NCI-H1105 treated with DMSO at 0.1 percent for 48 hours (cell line): ENCODE measurements around the gene HCK.
A peak's percentile ranks its signal among the peaks of the same experiment; 100 is the strongest.

ENCODE experiments used
- DNase-seq: peaks from one replicate; lab custom pipeline; 2025; lab: John Stamatoyannopoulos, UW

HCK gene

DNA sequence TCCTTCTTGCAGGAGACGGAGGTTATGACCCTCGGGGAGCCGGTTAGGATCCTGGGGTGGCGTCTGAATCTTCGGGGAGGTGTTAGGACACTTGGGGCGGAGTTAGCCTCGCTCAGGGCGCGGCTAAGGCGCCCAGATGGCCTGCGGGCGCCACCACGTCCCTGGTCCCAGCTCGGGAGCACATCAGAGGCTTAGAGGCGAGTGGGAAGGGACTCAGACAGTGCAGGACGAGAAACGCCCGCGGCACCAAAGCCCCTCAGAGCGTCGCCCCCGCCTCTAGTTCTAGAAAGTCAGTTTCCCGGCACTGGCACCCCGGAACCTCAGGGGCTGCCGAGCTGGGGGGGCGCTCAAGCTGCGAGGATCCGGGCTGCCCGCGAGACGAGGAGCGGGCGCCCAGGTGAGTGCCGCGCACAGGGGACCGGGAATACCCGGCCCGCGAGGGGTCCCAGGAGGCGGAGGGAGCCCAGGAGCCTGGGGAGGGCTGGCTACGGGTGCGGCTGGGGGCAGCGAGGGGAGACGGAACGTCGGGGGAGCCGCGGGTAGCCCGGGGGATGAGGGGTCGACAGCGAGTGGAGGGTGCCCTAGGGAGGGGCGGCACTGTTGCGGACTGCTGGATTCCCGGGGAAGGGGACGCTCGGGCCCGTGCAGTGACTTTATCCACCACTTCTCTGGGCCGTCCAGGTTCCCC, at the start of gene HCK:
HCK (plus strand) TSS at position 153 of the 688 bp plus-strand sequence.
- DNase-seq, result no peak

DNA sequence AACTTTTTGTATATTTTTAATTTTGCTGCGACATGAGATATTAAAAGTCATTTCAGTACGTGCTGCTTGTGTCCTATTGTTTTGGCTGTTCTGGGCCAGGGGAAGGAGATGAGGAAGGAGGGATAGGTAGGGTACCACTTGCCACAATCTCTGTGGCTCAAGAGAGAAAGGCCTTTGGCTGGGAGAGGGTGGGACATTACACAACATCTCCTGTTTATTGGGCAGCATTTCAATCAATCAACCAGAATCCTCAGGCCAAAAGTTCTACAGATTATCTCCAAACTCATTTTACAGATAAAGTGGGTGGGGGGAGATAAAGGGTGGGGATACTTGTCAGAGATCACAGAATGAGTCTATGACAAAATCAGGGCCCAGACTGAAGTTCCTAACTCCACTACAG, 48.7 kb upstream of the HCK start:
- no peak for DNase-seq

DNA sequence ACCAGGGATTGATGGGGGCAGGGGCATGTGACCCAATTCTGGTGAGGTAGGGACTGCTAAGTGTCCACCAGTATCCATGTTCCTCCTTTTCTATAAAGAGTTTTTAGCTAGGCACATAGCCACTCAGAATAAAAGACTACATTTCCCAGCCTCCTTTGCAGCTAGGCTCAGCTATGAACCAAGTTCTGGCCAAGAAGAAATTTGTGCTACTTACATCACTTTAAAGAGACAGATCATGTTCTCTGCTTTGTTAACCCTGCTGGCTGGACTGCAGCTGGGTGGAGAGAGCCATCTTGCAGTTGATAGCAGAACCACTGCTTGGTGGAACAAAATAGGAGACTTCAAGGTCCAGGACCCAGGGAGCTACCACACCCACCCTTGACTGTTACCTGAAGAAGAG, 47.1 kb upstream of the HCK start:
- no peak for DNase-seq

DNA sequence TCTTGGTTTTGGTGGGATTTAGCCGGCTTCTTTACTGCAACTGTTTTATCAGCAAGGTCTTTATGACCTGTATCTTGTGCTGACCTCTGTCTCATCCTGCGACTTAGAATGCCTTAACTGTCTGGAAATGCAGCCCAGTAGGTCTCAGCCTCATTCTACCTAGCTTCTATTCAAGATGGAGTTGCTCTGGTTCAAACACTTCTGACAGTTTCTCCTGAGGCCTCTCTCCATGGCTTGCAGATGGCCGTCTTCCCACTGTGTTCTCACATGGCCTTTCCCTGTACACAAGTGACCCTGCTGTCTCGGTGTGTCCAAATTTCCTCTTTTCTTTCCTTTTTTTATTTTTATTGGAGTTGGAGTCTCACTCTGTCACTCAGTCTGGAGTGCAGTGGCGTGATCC, 46.0 kb upstream of the HCK start:
- DNase-seq, result no peak

DNA sequence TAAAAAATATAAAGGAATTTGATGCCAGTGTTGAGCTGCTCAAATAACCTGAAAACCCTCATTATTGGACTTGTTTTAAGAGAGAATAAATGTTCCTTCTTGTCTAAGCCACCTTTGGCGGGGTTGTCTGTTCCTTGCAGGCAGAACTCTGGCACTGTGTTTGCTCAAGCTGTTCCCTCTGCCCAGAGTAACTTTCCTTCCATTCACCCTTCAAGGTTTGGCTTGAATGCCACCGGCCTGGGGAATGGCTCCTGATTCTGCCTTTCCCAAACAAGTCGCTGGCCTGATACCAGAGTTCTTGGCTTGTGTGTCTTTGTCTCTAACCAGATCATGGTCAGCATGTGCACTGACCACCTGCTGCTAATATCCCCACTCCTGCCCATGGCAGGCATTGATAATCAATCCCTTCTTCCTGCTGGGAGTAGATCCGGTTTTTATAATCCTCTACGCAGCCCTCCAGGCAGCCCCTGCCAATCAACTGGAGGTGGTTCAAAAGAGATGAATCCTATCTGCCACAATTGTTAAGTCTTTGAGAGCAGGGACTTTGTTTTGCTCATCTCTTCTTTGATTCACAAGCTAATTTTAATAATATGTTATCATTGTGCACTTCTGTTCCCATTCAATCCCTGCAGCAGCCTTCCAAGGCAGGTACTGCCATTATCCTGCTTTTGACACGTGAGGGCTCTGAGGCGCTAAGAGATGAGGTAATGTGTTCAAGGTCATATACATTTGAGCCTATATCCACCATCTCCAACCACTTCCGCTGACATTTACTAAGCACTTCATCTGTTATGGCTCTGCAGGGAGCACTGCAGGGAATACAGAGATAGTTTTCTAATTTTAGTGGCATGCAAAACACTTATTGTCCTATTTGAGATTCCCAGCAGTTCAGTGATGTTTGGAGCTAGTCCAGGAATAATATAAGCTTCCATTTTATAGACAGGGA, 44.9 kb upstream of the HCK start:
- no peak for DNase-seq

DNA sequence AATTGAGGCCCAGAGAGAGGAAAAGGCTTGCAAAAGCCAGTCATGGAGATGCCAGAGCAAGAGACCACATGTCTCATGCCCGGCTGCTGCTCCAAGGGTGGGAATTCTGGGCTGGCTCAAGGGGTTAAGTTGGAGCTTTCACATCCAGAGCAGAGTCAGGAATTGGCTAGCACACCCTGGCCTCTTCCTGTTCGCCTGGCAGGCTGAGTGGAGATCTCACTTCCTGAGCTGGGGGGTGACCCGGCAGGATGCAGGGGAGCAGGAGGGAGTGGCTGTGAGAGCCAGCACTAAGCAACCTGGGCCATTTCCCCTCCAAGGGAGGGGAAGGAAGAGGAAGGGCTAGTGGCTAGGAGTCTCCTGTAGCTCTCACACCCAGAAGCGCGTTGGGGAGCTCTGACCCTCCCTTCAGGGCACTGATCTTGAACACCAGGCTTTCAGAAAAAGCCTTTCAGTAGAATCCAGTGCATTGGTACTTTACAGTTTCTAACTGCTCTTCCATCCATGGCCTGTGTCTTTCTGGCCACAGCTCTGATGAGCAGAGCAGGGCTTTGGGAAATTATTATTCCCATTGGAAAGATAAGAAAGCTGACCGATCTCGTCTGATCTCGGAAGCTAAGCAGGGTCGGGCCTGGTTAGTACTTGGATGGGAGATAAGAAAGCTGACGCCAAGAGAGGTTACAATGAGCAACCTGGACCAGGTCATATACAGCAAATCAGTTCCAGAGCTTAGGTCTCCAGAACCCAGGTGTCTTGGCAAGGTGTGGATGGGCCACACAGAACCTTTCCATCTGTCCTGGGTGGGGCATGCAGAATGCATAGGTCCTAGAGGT, 44.0 kb upstream of the HCK start:
- DNase-seq, result no peak

DNA sequence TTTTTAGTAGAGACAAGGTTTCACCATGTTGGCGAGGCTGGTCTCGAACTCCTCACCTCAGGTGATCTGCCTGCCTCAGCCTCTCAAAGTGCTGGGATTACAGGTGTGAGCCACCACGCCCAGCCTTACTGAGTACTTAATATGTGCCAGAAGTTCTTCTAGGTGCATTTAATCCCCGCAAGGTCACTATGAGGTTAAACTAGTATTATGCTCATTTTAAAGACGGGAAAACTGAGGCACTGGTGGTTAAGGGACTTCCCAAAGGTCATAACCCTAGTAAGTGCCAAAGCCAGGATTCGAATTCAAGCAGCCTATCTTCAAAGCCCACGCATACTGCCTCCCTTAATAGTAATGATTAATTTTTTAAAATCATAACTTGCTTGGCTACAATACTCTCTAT, 42.5 kb upstream of the HCK start:
- no peak for DNase-seq

DNA sequence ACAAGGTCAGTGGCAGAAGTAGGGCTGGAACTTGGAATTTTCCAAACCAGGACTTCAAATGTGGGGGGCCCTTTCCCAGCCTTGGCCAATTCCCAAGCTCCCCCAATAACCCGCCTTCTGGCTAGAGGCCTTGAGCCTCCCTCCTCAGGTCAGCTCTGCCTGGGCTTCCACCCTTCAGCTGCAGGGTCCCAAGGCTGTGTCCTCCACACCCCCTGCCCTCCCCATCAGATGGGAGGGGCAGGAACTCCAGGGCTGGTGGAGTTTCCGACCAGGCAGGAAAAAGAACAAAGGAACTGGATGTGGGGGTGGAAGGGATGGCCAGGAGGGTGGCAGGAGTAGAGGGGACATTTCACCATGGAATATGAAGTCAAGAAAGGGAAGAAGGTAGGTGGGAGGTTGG, 41.9 kb upstream of the HCK start, which contains the start of gene CCM2L:
CCM2L (plus strand) TSS at position 338 of the 400 bp plus-strand sequence; CDS start at position 355, 17 bp downstream.
- DNase-seq, result no peak

DNA sequence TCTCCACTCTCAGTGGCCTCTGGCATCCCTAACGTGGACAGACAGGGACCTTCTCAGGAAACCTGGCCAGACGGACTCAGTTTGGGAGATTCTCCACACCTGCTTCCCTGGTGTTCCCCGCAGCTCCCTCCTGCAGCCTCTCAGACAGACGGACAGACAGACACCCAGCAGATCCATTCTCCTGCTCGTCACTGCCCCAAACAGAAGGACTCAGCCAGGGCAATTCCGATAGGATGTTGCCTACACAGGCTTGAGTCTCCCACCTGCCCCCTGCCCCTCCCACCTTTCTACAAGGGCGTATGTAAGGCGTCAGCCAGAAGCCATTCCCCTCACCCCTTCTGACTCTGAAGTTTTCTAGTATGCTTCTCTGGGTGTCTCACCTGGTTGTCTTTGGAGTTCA, 41.4 kb upstream of the HCK start:
- no peak for DNase-seq

DNA sequence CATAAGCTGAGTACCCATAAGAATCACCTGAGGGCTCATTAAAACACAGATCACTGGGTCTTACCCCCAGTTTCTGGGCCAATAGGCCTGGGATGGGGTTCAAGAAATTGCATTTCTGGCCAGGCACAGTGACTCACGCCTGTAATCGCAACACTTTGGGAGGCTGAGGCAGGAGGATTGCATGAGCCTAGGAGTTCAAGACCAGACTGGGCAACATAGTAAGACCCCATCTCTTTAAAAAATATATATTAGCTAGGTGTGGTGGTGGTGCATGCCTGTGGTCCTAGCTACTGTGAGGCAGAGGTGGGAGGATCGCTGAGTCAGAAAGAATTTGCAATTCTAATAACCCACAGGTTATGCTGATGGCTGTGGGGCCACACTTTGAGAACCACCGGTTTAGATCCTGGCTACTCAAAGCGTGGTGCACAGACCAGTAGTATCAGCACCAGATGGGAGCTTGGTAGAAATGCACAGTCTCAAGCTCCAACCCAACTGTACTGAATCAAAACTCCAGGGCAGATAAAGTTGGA, 39.8 kb upstream of the HCK start:
- no peak for DNase-seq

DNA sequence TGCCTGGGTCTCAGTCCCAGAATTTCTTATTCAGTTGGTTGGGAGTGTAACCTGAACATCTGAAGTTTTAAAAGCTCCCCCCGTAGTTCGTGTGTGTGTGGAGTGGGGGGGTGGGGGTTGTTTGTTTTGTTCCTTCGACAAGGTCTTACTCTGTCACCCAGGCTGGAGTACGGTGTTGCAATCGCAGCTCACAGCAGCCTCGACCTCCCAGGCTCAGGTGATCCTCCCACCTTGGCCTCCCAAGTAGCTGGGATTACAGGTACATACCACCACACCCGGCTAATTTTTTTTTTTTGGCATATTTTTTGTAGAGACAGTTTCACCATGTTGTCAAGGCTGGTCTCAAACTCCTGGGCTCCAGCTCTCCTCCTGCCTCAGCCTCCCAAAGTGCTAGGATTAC, 38.7 kb upstream of the HCK start:
- DNase-seq, result no peak

DNA sequence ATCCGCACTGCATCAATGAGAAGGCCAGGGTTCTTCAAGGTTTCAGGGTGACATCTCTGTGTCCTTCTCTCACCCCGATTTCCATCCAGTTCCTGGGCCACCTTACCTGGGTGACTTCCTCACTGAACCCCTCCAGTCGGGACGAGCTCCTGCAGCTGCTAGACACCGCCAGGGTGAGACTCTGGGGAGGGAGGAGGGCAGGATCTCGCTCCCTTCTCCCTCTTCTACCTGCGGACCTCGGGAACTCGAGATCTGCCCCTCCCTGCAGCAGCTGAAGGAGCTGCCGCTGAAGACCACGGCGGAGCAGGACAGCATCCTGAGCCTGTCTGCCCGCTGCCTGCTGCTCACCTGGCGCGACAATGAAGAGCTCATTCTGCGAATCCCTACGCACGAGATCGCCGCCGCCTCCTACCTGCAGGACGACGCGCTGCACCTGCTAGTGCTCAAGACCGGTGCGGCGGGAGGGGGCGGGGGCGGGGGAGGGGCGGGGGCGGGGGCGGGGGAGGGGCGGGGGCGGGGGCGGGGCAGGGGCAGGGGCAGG, 34.3 kb upstream of the HCK start:
- DNase-seq, result peak; percentile 92

DNA sequence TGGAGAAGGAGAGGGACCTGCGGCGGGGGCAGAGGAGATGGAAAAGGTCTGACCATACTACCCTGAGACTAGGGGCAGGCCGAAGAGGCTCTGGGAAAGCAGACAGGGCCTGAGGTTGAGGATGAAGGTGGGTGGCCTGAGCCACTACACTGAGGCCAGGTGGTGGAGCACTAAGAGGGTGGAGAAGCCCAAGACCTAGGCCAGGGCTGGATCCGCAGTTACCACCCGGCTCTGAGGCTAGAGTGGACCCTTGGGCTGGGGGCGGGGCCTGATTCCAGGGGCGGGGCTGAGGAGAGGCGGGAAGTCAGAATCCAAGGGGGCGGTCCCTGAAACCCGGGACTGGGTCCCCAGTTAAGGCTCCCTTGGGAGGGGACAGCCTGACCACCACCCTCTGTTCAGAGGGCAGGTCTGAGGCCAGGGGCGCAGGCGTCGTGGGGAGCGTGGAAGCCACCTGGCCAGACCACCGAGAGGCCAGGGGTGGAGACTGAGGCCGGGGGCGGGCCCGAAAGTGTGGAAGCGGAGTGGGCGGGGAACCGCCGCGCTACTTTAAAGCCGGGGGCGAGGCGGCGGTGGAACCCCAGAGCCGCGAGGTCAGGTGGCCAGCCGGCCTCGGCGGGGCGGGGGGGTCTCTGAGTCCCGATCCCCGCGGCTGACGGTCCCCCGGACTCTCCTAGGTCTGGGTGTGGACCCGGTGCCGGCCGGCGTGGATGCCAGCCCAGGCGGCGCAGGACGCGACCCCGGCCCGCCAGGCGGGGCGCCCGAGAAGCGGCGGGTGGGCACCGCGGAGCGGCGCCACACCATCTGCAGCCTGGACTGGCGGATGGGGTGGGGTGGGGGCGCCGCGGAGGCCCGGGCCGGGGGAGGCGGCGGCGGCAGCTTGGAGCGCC, 33.5 kb upstream of the HCK start:
- peak; percentile 91 for DNase-seq

DNA sequence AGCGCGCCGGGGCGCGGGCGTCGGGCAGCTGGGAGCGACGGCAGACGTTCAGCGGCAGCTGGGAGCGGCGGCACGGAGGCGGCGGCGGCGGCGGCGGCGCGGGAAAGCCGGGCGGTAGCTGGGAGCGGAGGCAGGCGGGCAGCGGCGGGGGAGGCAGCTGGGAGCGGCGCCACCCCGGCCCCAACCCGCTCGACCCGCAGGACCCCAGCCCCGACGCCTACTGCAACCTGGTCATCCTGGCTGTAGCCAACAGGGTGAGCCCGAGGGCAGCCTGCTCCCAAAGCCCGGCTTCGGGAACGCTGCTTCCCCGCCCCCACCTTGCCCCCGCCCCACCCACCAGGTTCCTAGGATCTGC, 32.9 kb upstream of the HCK start:
- DNase-seq, result peak; percentile 62

DNA sequence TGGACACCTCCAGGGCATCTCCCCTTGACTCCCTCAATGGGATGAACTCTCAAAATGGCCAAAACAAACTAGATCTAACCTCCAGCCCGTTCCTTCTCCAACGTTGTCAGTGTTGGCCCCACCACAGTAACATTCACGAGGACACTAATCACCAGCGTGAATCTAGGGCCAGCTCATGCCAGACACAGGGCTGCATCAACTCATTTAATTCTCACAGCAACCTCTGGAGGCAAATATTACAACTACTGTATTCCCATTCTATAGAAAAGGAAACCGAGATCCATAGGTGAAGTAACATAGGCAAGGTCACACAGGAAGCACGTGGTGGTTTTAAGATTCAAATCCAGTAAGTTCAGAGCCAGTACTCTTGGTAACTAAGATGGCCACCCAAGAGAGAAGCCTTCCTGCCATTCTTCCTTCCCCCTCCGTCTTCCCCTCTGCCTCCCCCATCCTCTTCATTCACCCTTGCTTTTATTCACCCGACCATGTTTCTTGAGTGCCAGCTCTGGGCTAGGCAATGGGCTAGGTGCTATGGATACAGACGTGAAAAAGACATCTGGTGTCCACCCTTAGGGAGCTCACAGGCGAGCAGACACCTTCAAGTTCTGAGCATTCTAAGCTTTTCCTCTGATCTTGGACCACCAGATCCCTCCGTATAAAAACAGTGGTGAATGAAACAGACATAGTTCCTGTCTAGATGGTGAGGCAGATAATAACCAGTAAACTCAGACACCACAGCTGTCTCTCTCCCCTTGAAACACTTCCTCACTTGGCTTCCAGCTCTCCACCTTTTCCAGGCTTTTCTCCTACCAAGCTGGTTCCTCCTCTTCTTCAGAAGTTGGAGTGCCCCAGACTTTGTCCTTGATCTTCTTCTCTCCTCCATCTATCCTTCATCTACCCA, 32.2 kb upstream of the HCK start:
- no peak for DNase-seq

DNA sequence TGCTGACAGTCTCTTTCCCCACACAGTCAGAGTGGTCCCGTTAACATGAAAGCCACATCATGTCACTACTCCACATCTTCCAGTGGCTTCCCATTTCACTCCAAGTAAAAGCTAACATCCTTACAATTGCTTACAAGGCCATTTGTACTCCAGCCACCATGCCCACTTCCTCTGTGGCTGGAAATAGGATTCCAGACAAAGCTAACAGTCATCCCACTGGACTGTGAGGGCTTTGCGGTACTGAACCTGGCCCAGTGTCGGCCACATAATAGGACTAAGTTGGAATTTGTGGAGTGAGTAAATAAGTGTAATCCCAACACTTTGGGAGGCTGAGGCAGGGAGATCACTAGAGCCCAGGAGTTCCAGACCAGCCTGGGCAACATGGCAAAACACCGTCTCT, 31.0 kb upstream of the HCK start:
- no peak for DNase-seq

DNA sequence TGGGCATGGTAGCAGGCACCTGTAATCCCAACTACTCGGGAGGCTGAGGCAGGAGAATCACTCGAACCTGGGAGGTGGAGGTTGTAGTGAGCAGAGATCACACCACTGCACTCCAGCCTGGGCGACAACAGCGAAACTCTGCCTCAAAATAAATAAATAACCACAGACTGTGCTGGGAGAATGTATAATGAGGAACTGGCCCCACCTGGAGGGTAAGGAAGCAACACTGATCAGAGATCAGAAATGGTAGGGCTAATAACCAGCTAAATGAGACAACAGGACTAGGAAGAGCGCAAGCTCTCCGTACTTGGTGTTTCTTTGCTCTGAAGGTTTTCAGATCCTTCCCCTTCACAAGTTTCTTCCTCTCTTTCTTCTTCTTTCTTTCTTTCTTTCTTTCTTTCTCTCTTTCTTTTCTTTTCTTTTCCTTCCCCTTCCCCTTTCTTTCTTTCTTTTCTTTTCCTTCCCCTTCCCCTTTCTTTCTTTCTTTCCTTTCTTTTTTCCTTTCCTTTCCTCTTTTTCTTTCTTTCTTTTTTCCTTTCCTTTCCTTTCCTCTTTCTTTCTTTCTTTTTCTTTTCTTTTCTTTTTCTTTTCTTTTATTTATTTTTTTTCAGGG, 27.3 kb upstream of the HCK start:
- DNase-seq, result no peak

DNA sequence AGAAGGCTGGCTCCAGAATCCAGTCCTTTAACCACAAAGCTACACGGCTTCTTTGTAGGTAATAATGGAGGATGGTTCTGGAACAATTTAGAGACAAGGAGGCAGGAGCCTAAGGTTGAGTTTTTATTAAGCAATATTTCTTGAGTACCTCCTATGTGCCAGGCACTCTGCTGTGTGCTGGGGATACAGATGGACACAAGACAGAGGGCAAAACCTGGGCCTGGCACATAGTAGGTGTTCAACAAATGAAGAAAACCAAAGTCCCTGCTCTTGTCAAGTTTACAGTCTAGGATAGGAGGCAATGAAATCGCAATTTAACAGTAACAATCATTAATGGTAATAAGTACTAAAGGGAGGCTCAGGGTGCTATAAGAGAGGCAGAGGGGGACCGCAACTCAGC, 24.4 kb upstream of the HCK start:
- no peak for DNase-seq

DNA sequence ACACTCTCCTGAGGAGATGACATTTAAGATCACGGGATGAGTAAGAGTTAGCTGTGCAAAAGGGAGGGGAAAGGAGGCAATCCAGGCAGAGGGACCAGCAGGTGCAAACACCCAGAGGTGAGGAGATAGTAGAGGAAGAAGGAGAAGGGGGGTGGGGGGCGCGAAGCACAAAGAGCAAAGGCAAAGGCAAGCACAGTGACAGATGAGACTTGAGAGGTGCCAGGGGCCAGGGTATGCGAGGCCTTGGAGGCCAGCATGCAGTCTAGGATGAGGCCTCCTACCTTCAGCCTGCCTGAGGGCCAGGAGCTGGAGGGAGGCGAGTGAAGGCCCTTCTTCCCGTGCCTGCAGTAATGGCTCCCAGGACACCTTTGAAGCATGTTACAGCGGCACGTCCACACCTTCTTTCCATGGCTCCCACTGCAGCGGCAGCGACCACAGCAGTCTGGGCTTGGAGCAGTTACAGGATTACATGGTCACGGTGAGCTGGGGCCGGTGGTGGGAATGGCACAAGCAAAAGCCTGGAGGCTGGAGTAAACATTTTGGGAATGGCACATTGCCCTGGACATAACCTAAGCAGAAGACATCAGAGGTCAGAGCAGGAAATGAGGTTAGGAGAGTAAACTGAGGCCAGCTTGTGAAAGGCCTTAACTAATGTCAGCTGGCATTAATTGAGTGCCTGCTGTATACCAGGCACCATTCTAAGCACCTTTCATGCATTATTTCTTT, 23.2 kb upstream of the HCK start:
- no peak for DNase-seq
